GM18907 (cell line): ENCODE measurements around the gene SSBP3.

Experiments
- ATAC-seq: cut with Tn5 transposase; IDR thresholded peaks from one replicate; pipeline ENCODE4 v1.9.1; 2021; ENCODE audit warnings: mild to moderate bottlenecking, moderate library complexity; ENCODE audit not compliant: unreplicated experiment

The SSBP3 gene

GRCh38 chr1:54290506-54291184, 115.5 kb downstream of the SSBP3 start:
- no peak for ATAC-seq

GRCh38 chr1:54289712-54290233, 116.4 kb downstream of the SSBP3 start:
- ATAC-seq, result no peak

- no peak for ATAC-seq
Measured at GRCh38 chr1:54287801-54288211, 118.4 kb downstream of the SSBP3 start.

GRCh38 chr1:54287176-54287650, 119.0 kb downstream of the SSBP3 start:
- ATAC-seq, result peak; percentile 66

GRCh38 chr1:54285815-54286345, 120.3 kb downstream of the SSBP3 start:
- ATAC-seq, result no peak

- no peak for ATAC-seq
Measured at GRCh38 chr1:54284781-54285529, 121.2 kb downstream of the SSBP3 start.

- no peak for ATAC-seq
Measured at GRCh38 chr1:54283635-54284385, 122.4 kb downstream of the SSBP3 start.

- no peak for ATAC-seq
Measured at GRCh38 chr1:54282101-54282847, 123.9 kb downstream of the SSBP3 start.

GRCh38 chr1:54280651-54281050, 125.5 kb downstream of the SSBP3 start:
- no peak for ATAC-seq

- no peak for ATAC-seq
Measured at GRCh38 chr1:54279457-54279856, 126.7 kb downstream of the SSBP3 start.

GRCh38 chr1:54278941-54279422, 127.2 kb downstream of the SSBP3 start:
- ATAC-seq, result no peak

GRCh38 chr1:54277451-54278341, 128.5 kb downstream of the SSBP3 start:
- no peak for ATAC-seq

- no peak for ATAC-seq
Measured at GRCh38 chr1:54276617-54277450, 129.4 kb downstream of the SSBP3 start.

GRCh38 chr1:54275349-54275748, 130.8 kb downstream of the SSBP3 start:
- no peak for ATAC-seq

GRCh38 chr1:54274881-54275280, 131.3 kb downstream of the SSBP3 start:
- ATAC-seq, result no peak

- ATAC-seq, result no peak
Measured at GRCh38 chr1:54274448-54274847, 131.7 kb downstream of the SSBP3 start.

- ATAC-seq, result no peak
Measured at GRCh38 chr1:54273795-54274163, 132.4 kb downstream of the SSBP3 start.

- ATAC-seq, result no peak
Measured at GRCh38 chr1:54273092-54273794, 133.0 kb downstream of the SSBP3 start.
